Upper lobe of left lung (tissue), 4 donors: ENCODE measurements around the gene IL5RA.

Experiments
- CTCF ChIP-seq, 6 experiments: fragments of 450-650 bp in 4 of 6; fragments of 200-600 bp in 2 of 6; sonication (generic) in 2 of 6; IDR thresholded peaks; one replicate each; pipeline ENCODE4 v1.5.1; 2016 to 2019; ENCODE audit warnings: antibody characterized with exemption in 6 of 6
- EP300 ChIP-seq, 4 donors: sonication (generic); formaldehyde crosslinking; IDR thresholded peaks; one replicate each; pipeline ENCODE4 v1.5.1; 2017; ENCODE audit warnings: antibody characterized with exemption in 4 of 4, control low read depth in 2 of 4
- POLR2A ChIP-seq, 4 donors: fragments of 450-650 bp; IDR thresholded peaks; one replicate each; pipeline ENCODE4 v1.5.1; 2016 to 2017; ENCODE audit warnings: antibody characterized with exemption in 4 of 4, mild to moderate bottlenecking in 2 of 4
- POLR2AphosphoS5 ChIP-seq, 2 donors: sonication (generic); formaldehyde crosslinking; IDR thresholded peaks; one replicate each; pipeline ENCODE4 v1.5.1; 2017; ENCODE audit warnings: antibody characterized with exemption in 2 of 2

GRCh38 chr3:3059645-3060044 is 50.5 kb downstream of the IL5RA start:
- TF ChIP-seq CTCF (IDR thresholded peaks at IDR 0.05) (no peak), POLR2A (IDR thresholded peaks at IDR 0.05) (no peak), POLR2AphosphoS5 (IDR thresholded peaks at IDR 0.05) (no peak), EP300 (IDR thresholded peaks at IDR 0.05) (no peak)
